NB4 (cell line): ENCODE data around the gene STRA6.

Source experiments
- MYC ChIP-seq: IDR thresholded peaks from 2 replicates; pipeline ENCODE4 v1.6.1; 2011; ENCODE audit warnings: low read depth, low read length
- POLR2A ChIP-seq: IDR thresholded peaks from 2 replicates; pipeline ENCODE4 v1.6.1; 2011; ENCODE audit warnings: mild to moderate bottlenecking; ENCODE audit not compliant: insufficient read length; ENCODE audit errors: extremely low read depth
- TF ChIP-seq, protein P1 (sequence below): IDR thresholded peaks from one replicate; pipeline ENCODE4 v1.5.1; 2012; ENCODE audit warnings: low read depth, low read length
- TF ChIP-seq, protein P2 (sequence below): IDR thresholded peaks from 2 replicates; pipeline ENCODE4 v1.6.1; 2011; ENCODE audit warnings: low read depth, low read length

GRCh38 chr15:74205582-74205947, 3.0 kb upstream of the STRA6 start:
- TF ChIP-seq POLR2A (no peak), MYC (no peak)
- TF ChIP-seq, protein P1, sequence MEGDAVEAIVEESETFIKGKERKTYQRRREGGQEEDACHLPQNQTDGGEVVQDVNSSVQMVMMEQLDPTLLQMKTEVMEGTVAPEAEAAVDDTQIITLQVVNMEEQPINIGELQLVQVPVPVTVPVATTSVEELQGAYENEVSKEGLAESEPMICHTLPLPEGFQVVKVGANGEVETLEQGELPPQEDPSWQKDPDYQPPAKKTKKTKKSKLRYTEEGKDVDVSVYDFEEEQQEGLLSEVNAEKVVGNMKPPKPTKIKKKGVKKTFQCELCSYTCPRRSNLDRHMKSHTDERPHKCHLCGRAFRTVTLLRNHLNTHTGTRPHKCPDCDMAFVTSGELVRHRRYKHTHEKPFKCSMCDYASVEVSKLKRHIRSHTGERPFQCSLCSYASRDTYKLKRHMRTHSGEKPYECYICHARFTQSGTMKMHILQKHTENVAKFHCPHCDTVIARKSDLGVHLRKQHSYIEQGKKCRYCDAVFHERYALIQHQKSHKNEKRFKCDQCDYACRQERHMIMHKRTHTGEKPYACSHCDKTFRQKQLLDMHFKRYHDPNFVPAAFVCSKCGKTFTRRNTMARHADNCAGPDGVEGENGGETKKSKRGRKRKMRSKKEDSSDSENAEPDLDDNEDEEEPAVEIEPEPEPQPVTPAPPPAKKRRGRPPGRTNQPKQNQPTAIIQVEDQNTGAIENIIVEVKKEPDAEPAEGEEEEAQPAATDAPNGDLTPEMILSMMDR: no peak
- TF ChIP-seq, protein P2, sequence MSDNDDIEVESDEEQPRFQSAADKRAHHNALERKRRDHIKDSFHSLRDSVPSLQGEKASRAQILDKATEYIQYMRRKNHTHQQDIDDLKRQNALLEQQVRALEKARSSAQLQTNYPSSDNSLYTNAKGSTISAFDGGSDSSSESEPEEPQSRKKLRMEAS: no peak
